Measurements from ENCODE around the gene PCLAF. TPM values are rescaled to one million over a fixed set of nuclear protein-coding genes. Genes with fewer than 3 reads are reported as not detected.
"Not testable (repeated sequence)": the region's sequence is repeated elsewhere in the genome, so short reads cannot be mapped to it uniquely, and the experiment has no call there.

PCLAF gene
- total and polyA plus RNA-seq, 10 donors, result 1.7 to 83.3 (median 8.2) TPM

DNA sequence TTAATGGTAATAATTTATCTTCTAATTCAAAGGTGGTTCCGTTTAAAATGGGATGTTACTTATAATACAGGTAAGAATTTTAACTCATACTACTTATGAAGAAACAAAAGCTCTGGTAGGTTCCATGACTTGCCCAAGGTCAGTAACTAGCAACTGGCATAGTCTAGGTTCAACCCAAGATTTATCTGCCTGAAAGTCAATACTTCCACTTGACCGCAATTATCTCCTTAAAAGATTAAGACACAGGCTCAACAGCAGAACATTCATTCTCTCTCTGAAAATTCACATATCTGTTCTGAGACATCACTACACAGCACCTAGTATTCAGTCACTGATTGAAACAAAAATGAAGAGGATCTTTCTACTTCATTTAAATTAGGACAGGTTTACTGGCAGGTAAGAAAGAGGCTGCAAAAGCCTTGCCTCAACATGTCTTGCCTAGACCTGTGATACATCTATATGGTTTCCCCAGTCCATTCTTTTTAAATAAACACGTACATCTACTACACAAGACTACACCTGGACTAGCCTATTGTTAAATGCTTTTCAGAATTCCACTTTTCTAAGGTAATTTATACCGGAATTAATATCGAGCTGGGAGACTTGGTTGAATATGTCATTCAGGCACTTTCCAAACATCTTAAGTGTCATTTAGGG, 26.4 kb downstream of the PCLAF start:
- Histone ChIP-seq H3K4me3 (peak overlapping the region; percentile 56 to 98 (median 83)), H3K27me3 (replicated peaks in 1 of 7) (no peaks in the 10 kb centered on the region), H3K27ac (peak overlapping the region in 6 of 8 donors; percentile 74 to 89 (median 84)), H3K4me1 (peaks cover 8 to 58% (median 30%) of the 10 kb centered on the region in 6 donors), H3K36me3 (peaks cover 0 to 6% (median 0%) of the 10 kb centered on the region in 6 donors), H3K9me3 (no peaks in the 10 kb centered on the region)
- no peak for TF ChIP-seq POLR2AphosphoS5 (IDR thresholded peaks at IDR 0.05)
- intact Hi-C loops (cut with DNase I; ENCODE audit: low total_unique reads), result no loop called here
- 36 to 40% (median 38%) methylated on average over 5 of the region's 5 CpGs for WGBS, 5 donors
- no peak for DNase-seq

DNA sequence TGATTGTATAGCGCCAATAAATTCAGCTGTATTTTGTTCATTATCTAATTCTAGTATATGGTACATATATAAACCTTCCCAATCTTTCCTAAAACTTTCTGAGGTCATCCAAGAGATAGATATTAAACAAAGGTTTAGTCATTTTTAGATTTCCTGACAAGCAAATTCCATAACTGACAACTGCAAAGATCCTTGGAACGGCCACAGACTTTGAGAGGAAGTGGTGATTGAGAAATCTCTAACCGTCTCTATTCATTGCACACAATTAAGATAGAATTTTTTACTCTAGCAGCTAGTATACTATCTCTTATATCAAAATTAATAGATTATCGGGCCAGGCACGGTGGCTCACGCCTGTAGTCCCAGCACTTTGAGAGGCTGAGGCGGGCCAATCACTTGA, 30.0 kb downstream of the PCLAF start:
- H3K9me3 ChIP-seq, result no peaks in the 10 kb centered on the region
- intact Hi-C loops (cut with DNase I; ENCODE audit: low total_unique reads), result no loop called here
- TF ChIP-seq, protein P1, sequence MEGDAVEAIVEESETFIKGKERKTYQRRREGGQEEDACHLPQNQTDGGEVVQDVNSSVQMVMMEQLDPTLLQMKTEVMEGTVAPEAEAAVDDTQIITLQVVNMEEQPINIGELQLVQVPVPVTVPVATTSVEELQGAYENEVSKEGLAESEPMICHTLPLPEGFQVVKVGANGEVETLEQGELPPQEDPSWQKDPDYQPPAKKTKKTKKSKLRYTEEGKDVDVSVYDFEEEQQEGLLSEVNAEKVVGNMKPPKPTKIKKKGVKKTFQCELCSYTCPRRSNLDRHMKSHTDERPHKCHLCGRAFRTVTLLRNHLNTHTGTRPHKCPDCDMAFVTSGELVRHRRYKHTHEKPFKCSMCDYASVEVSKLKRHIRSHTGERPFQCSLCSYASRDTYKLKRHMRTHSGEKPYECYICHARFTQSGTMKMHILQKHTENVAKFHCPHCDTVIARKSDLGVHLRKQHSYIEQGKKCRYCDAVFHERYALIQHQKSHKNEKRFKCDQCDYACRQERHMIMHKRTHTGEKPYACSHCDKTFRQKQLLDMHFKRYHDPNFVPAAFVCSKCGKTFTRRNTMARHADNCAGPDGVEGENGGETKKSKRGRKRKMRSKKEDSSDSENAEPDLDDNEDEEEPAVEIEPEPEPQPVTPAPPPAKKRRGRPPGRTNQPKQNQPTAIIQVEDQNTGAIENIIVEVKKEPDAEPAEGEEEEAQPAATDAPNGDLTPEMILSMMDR (IDR thresholded peaks at IDR 0.05 in 8 of 11, conservative IDR thresholded peaks at IDR 0.05 in 3 of 11), result no peak
- TF ChIP-seq POLR2A (IDR thresholded peaks at IDR 0.05) (no peak), POLR2AphosphoS5 (IDR thresholded peaks at IDR 0.05) (no peak)
- H3K36me3 ChIP-seq, result peaks cover 0 to 31% (median 0%) of the 10 kb centered on the region in 6 donors
- H3K4me3 ChIP-seq, result no peak overlapping the region
- 54 to 72% (median 68%) methylated on average over 7 of the region's 7 CpGs for WGBS, 5 donors
- peaks cover 8 to 52% (median 28%) of the 10 kb centered on the region in 6 donors for H3K4me1 ChIP-seq
- no peaks in the 10 kb centered on the region for H3K27me3 ChIP-seq (replicated peaks in 1 of 7)
- peak overlapping the region in 5 of 8 donors; percentile 2 to 43 (median 25) for H3K27ac ChIP-seq
- DNase-seq, result no peak

DNA sequence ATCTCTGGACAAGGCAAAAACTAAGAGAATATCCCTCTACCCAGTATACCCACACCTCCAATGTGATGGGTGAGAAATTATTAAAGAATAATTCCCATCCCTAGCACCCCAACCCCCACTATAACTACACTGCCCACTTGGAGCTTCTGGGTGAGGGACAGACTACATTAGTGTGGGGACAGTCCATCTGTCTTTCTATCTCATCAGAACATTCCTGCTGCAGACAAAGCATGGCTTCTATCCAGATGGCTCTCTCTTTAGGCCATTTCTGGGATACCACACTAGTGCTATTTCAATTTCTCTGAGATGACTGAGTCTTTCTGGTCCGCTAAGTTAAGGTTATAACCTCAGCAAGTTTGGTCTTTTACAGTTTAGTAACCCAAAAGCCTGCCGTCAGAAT, 31.9 kb downstream of the PCLAF start:
- H3K4me3 ChIP-seq, result no peak overlapping the region
- DNase-seq, result no peak
- H3K27me3 ChIP-seq (replicated peaks in 1 of 7), result no peaks in the 10 kb centered on the region
- TF ChIP-seq POLR2AphosphoS5 (IDR thresholded peaks at IDR 0.05) (no peak), POLR2A (IDR thresholded peaks at IDR 0.05) (no peak)
- TF ChIP-seq, protein P1 (IDR thresholded peaks at IDR 0.05 in 8 of 11, conservative IDR thresholded peaks at IDR 0.05 in 3 of 11), result no peak
- no peak overlapping the region for H3K27ac ChIP-seq
- H3K4me1 ChIP-seq, result peaks cover 0 to 51% (median 18%) of the 10 kb centered on the region in 6 donors
- H3K36me3 ChIP-seq, result peaks cover 0 to 31% (median 0%) of the 10 kb centered on the region in 6 donors
- intact Hi-C loops (cut with DNase I; ENCODE audit: low total_unique reads), result no loop called here
- 84 to 97% (median 92%) methylated on average over 2 of the region's 2 CpGs for WGBS, 5 donors
- no peaks in the 10 kb centered on the region for H3K9me3 ChIP-seq

DNA sequence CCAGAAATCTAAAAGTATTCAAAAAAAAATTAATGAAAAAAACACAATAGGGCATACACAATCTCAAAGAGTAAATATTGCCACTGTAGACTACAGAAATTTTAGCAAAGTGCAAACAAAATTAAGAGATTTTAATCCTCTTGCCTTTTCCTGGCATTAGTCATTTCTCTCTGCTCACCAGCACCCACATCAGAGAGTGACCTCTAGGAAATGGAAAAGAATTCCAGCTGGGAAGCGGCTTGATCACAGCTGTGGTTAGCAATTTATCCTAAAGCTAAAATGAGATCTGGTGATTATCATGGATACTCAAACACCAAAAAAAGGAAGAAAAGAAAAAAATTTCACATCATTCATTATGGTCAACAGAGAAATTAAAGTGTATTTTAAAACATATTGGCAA, 32.8 kb downstream of the PCLAF start:
- peaks cover 0 to 31% (median 0%) of the 10 kb centered on the region in 6 donors for H3K36me3 ChIP-seq
- no peaks in the 10 kb centered on the region for H3K27me3 ChIP-seq (replicated peaks in 1 of 7)
- WGBS, 5 donors, result 67 to 94% (median 87%) methylated on average over 1 of the region's 1 CpG
- TF ChIP-seq POLR2AphosphoS5 (IDR thresholded peaks at IDR 0.05) (no peak), POLR2A (IDR thresholded peaks at IDR 0.05) (no peak)
- TF ChIP-seq, protein P1 (IDR thresholded peaks at IDR 0.05 in 8 of 11, conservative IDR thresholded peaks at IDR 0.05 in 3 of 11), result no peak
- H3K9me3 ChIP-seq, result no peaks in the 10 kb centered on the region
- no peak for DNase-seq
- H3K27ac ChIP-seq, result no peak overlapping the region
- H3K4me3 ChIP-seq, result no peak overlapping the region
- peaks cover 0 to 51% (median 13%) of the 10 kb centered on the region in 6 donors for H3K4me1 ChIP-seq
- intact Hi-C loops (cut with DNase I; ENCODE audit: low total_unique reads), result no loop called here

DNA sequence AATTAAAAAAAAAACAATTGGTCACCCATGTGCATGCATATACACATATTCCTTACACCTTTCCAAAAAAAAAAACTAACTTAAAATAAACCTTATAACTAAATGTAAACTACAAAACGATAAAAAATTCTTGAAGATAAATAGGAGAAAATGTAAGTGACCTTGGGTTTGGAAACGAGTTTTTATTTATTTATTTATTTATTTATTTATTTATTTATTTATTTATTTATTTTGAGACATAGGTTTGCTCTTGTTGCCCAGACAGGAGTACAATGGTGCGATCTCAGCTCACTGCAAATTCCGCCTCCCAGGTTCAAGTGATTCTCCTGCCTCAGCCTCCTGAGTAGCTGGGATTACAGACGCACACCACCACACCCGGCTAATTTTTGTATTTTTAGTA, 35.0 kb downstream of the PCLAF start:
- H3K27ac ChIP-seq; H3K9me3 ChIP-seq; H3K27me3 ChIP-seq (replicated peaks in 1 of 7); DNase-seq; intact Hi-C loops (cut with DNase I; ENCODE audit: low total_unique reads); H3K4me3 ChIP-seq: not testable (repeated sequence)
- Histone ChIP-seq H3K4me1 (peaks cover 0 to 37% (median 7%) of the 10 kb centered on the region in 6 donors), H3K36me3 (peaks cover 0 to 42% (median 4%) of the 10 kb centered on the region in 6 donors)
- 93 to 97% (median 95%) methylated on average over 6 of the region's 6 CpGs for WGBS, 5 donors
